ENCODE data around the gene IRAK1.

GRCh38 chrX:153993978-153994377 lies 25.7 kb downstream of the IRAK1 start:
- TF ChIP-seq CTCF (IDR thresholded peaks at IDR 0.05; ENCODE audit: low read length) = no peak
- TF ChIP-seq EZH2 (optimal IDR thresholded peaks at IDR 0.05; ENCODE audit: low read depth, low read length) = no peak

Measured in MM.1S (cell line).